LNCAP (cell line): Measurements from ENCODE around the gene CSH2.
"Not testable (repeated sequence)": the region's sequence is repeated elsewhere in the genome, so short reads cannot be mapped to it uniquely, and the experiment has no call there.

Experiments used
- TF ChIP-seq, protein P1 (sequence below): fragments of 450-650 bp; IDR thresholded peaks from 2 replicates; pipeline ENCODE4 v1.5.1; 2017; ENCODE audit warnings: mild to moderate bottlenecking

The CSH2 gene

DNA sequence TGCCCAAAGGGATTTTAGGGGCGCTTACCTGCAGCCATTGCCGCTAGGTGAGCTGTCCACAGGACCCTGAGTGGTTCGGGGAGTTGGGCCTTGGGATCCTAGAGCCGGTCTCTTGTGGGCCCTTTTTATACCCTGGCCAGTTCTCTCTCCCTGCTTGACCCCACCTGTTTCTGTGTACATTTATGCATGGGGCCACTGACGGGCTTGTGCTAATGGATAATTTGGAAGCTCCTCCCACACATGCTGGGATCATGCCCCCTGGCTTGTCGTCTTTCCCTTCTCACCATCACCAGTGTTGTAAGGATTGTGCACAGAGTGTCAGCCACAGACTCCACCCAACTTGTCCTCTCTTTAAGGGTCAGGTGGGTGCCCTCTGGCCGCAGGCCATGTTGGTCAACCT lies at the start of gene CSH2:
CSH2 (minus strand) TSS at position 101 of the 400 bp plus-strand sequence; CDS start at position 38, 63 bp downstream.
- TF ChIP-seq, protein P1, sequence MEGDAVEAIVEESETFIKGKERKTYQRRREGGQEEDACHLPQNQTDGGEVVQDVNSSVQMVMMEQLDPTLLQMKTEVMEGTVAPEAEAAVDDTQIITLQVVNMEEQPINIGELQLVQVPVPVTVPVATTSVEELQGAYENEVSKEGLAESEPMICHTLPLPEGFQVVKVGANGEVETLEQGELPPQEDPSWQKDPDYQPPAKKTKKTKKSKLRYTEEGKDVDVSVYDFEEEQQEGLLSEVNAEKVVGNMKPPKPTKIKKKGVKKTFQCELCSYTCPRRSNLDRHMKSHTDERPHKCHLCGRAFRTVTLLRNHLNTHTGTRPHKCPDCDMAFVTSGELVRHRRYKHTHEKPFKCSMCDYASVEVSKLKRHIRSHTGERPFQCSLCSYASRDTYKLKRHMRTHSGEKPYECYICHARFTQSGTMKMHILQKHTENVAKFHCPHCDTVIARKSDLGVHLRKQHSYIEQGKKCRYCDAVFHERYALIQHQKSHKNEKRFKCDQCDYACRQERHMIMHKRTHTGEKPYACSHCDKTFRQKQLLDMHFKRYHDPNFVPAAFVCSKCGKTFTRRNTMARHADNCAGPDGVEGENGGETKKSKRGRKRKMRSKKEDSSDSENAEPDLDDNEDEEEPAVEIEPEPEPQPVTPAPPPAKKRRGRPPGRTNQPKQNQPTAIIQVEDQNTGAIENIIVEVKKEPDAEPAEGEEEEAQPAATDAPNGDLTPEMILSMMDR = not testable (repeated sequence)

DNA sequence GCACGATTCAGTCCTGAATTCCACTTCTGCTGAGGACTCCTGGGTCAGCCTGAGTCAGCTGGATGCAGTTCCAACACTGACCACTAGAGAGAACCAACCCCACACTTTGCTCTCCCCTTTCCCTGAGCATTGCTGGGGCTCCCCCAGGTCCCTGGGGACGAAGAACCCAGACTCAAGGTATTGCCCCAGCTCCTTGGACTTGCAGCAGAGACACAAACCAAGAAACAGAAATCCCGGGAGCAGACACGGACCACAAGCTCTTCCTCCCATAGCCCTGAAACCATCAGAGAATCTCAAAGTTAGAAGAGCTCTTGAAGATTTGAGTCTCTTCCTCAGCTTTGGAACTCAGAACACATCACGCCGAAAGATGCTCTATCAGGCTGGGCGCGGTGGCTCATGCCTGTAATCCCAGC lies 45.8 kb upstream of the CSH2 start:
- TF ChIP-seq, protein P1 = peak; percentile 89

DNA sequence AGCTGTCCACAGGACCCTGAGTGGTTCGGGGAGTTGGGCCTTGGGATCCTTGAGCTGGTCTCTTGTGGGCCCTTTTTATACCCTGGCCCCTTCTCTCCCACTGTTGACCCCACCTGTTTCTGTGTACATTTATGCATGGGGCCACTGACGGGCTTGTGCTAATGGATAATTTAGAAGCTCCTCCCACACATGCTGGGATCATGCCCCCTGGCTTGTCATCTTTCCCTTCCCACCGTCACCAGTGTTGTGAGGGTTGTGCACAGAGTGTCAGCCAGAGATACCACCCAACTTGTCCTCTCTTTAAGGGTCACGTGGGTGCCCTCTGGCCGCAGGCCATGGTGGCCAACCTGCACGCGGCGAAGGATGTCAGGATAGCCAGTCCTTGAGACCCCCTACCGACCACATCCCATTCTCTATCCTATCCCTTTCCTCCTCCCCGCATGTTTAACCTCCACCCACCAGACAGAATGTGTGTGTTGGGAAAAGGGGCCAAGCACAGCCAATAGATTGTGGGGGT lies 45.4 kb upstream of the CSH2 start, which contains the start of gene GH1:
GH1 (minus strand) TSS at position 51 of the 517 bp plus-strand sequence. CDS start 63 bp downstream, outside the sequence.
- TF ChIP-seq, protein P1 = not testable (repeated sequence)

DNA sequence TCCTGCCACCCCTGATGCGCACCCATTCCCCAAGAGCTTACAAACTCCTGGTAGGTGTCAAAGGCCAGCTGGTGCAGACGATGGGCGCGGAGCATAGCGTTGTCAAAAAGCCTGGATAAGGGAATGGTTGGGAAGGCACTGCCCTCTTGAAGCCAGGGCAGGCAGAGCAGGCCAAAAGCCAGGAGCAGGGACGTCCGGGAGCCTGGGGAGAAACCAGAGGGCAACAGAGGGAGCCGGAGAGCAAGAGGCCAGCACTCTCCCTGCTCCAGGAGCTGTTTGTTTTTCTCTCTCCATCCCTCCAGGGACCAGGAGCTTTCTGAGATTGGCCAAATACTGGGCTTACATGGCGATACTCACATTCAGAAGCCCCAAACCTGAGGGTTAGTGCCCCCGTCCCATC lies 44.8 kb upstream of the CSH2 start:
- TF ChIP-seq, protein P1 = no peak

DNA sequence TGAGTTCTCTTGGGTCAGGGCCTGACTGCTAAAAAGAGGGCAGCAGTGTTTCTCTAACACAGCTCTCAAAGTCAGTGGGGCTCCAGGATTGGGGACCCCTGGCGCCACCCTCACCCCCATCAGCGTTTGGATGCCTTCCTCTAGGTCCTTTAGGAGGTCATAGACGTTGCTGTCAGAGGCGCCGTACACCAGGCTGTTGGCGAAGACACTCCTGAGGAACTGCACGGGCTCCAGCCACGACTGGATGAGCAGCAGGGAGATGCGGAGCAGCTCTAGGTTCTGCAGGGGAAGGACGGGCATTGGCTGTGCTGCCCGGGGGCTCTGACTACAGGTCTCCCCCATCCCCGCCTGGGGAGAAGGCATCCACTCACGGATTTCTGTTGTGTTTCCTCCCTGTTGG lies 44.2 kb upstream of the CSH2 start:
- TF ChIP-seq, protein P1 = no peak

DNA sequence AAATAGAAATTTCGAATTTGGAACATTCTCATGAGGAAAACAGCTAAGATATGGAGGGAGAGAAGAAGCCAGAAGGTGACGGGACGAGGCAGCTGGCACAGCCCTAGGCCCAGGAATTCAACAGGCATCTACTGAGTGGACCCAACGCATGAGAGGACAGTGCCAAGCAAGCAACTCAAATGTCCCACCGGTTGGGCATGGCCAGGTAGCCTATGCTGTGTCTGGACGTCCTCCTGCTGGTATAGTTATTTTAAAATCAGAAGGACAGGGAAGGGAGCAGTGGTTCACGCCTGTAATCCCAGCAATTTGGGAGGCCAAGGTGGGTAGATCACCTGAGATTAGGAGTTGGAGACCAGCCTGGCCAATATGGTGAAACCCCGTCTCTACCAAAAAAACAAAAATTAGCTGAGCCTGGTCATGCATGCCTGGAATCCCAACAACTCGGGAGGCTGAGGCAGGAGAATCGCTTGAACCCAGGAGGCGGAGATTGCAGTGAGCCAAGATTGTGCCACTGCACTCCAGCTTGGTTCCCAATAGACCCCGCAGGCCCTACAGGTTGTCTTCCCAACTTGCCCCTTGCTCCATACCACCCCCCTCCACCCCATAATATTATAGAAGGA lies 43.2 kb upstream of the CSH2 start:
- TF ChIP-seq, protein P1 = no peak

DNA sequence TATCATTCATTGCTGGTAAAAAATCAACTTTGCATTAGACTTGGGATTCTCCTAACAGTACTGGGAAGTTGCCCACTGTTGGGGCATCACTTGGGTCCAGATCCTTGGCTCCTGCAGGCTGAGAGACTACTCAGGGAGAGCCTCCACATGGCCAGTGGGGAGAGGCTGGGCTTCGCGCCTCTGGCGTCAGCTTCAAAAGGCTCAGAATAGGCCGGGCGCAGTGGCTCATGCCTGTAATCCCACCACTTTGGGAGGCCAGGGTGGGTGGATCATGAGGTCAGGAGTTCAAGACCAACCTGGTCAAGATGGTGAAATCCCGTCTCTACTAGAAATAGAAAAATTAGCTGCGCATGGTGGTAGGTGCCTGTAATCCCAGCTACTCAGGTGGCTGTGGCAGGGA lies 41.0 kb upstream of the CSH2 start:
- TF ChIP-seq, protein P1 = no peak
